A172 (cell line): ENCODE data around the gene EMILIN3. TPM values are rescaled to one million over a fixed set of nuclear protein-coding genes. Genes with fewer than 3 reads are reported as not detected.
"Not testable (repeated sequence)": the region's sequence is repeated elsewhere in the genome, so short reads cannot be mapped to it uniquely, and the experiment has no call there.

Source experiments
- DNase-seq: peaks from one replicate; pipeline ENCODE4 v3.0.0-alpha.2; 2015; ENCODE audit warnings: low spot score
- total RNA-seq: library from RNA; depleted of rRNA; stranded (reverse); fragments of >200 nt; shearing (Covaris generic); gene quantifications from 2 replicates; pipeline ENCODE4 v1.2.3, GENCODE V29; 2014; rRNA removed

The EMILIN3 gene
- total RNA-seq, 1 experiment from 2014 or later, result not detected

- no peak for DNase-seq
Measured at GRCh38 chr20:41318271-41318649, 48.4 kb downstream of the EMILIN3 start.

DNA sequence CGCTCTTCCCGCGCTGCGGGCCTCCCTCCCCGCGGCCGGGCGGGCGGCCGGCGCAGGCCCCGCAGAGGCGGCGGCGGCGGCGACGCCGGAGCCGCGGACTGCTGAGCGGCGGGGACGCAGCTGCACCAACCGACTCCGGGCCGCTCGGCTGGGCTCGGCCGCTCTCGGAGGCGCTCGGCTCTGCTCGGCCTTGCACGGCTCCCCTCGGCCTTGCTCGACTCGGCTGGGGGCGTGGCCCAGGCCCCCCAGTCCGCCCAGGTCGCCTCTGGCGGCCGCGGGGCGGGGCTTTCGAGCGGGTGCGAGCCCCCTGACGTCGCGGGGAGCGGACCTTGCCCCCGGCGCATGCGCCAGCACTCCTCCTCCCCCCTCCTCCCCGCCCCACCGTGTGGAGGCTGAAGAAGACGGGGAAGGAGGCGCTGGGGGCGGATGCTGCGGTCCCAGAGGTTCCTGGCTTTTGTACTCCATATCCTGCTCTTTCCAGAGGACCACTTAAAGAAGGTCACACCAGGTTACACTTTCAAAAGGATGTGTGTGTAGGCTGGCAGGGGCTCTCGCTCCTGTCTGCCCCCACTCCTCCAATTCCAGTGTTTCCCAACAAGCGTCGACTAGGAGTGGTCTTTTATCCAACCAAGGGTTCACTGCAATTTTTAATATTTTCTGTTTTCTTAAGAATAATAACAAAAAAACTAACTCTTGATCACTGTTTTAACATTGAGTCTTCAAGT lies 48.9 kb downstream of the EMILIN3 start, which contains the start of gene ZHX3:
TSS of gene ZHX3 (minus strand) at position 186 of the 725 bp plus-strand sequence. CDS start 112,815 bp downstream, outside the sequence.
- peak; percentile 93 for DNase-seq

GRCh38 chr20:41316602-41317545 lies 49.7 kb downstream of the EMILIN3 start:
- peak; percentile 72 for DNase-seq

DNA sequence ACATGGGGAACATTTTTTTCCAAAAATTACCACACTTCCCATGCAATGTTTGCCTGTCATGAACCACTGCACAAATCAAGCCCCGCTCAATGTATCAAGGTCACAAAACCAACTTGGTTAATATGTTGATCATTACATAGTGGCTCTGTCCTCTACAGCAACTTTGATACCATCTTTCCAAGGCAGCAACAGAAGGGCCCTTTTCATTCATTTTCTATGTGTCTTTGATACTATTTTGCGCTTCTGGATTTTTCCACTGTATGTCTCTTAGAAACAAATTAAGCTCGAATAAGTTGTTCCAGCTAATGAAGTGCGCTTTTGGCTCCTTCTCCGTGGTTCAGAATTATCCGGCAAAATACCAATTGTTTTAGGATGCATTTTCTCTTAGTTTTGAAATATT lies 50.6 kb downstream of the EMILIN3 start:
- DNase-seq, result no peak

- no peak for DNase-seq
Measured at GRCh38 chr20:41314386-41314785, 52.2 kb downstream of the EMILIN3 start.

GRCh38 chr20:41312009-41312408 lies 54.6 kb downstream of the EMILIN3 start:
- DNase-seq, result not testable (repeated sequence)

Other genes with a start within 250 kb of the EMILIN3 start
- gene PLCG1, start 229.3 kb downstream of the EMILIN3 start, total RNA-seq, result 79.6 and 82.9 TPM in 2 replicates
- 13.2 and 14.0 TPM in 2 replicates for gene ZHX3, start 49.1 kb downstream of the EMILIN3 start, total RNA-seq
- 3.4 TPM in 2 replicates for gene LPIN3, start 26.0 kb downstream of the EMILIN3 start, total RNA-seq